ENCODE results near the gene NDST1.
A peak's percentile ranks its signal among the peaks of the same experiment; 100 is the strongest.

Gene NDST1

DNA sequence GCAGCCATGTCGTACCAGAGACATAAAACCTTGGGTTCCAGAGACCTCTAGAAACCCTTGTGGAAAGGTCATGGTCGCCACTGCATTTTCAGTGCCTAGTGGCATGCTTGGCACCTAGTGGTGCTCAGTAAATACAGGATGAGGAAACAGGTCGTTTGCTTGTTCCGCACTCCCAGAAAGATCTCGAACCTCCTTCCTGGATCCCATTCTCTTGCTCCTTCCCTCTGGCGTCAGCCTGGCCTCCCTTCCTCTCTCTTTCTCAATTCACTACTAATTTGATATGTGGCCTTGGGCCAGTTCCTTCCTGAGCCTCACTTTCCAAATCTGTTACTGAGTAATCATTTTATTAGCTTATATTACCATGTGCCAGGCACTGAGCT is 4.4 kb downstream of the NDST1 start:
- no peak for DNase-seq
- Histone ChIP-seq H2AFZ (ENCODE audit: low read depth, low read length) (no peak overlapping the region), H3K9ac (ENCODE audit: low read depth, low read length) (no peak overlapping the region), H3K36me3 (ENCODE audit: insufficient read depth, low read length) (no peaks in the 10 kb centered on the region), H3K4me3 (ENCODE audit: low read depth in 1 of 2, low read length in 2 of 2) (no peak overlapping the region), H3K4me1 (ENCODE audit: insufficient read depth, low read length) (no peaks in the 10 kb centered on the region), H3K27me3 (ENCODE audit: insufficient read depth, low read length, poor library complexity) (peaks cover 3% of the 10 kb centered on the region), H4K20me1 (ENCODE audit: insufficient read depth, low read length) (no peaks in the 10 kb centered on the region), H3K9me3 (ENCODE audit: insufficient read depth, low read length, severe bottlenecking) (no peaks in the 10 kb centered on the region), H3K27ac (ENCODE audit: low read length) (no peak overlapping the region), H3K79me2 (ENCODE audit: insufficient read depth, low read length) (no peaks in the 10 kb centered on the region), H3K4me2 (ENCODE audit: insufficient read depth, low read length) (no peak overlapping the region)
- TF ChIP-seq, protein P1, sequence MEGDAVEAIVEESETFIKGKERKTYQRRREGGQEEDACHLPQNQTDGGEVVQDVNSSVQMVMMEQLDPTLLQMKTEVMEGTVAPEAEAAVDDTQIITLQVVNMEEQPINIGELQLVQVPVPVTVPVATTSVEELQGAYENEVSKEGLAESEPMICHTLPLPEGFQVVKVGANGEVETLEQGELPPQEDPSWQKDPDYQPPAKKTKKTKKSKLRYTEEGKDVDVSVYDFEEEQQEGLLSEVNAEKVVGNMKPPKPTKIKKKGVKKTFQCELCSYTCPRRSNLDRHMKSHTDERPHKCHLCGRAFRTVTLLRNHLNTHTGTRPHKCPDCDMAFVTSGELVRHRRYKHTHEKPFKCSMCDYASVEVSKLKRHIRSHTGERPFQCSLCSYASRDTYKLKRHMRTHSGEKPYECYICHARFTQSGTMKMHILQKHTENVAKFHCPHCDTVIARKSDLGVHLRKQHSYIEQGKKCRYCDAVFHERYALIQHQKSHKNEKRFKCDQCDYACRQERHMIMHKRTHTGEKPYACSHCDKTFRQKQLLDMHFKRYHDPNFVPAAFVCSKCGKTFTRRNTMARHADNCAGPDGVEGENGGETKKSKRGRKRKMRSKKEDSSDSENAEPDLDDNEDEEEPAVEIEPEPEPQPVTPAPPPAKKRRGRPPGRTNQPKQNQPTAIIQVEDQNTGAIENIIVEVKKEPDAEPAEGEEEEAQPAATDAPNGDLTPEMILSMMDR (IDR thresholded peaks at IDR 0.05; ENCODE audit: borderline replicate concordance, extremely low read depth, low read length, poor library complexity, severe bottlenecking): no peak
- TF ChIP-seq EZH2 (IDR thresholded peaks at IDR 0.05; ENCODE audit: borderline replicate concordance, low read depth, low read length, severe bottlenecking): no peak
- ATAC-seq (ENCODE audit: insufficient read depth, low read depth): no peak

DNA sequence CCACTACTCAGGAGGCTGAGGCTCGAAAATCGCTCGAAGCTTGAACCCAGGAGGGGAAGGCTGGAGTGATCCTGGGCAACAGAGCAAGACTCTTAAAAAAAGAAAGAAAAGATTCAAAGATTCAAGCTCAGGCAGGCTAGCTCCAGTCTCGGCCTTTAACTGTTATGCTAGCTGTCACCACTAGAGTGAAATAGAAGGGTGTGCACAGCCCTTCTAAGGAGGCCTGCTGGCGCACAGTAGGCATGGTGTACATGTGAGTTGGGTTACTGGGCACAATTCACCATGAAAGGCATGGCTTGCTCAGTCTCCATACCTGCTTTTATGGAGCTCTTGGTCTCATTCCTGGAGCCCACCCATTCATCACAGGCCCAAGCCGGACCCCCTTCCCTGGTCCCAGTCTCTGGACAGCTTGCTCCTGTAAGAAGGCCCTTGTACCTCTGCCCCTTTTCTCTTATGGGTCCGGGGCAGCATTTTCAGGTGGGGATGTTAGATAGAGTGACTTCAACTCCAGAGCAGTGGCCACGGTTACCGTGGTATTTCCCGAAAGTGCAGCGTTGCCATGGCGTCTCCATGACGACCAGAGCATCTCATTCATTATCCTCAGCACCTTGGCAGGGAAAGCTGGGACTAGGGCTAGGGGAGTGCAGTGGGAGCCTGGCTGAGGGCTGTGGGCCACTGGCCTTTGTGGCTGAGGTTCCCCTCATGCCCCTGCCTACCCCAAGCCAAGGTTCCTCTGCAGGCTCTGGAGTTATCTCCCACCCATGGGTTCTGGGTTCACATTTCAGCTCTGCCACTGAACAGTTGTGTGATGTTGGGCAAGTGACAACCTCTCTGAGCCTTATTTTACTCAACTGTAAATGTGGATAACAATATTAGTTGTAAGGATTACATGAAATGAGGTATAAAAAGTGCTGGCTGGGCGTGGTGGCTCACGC is 5.7 kb downstream of the NDST1 start:
- Histone ChIP-seq H4K20me1 (ENCODE audit: insufficient read depth, low read length) (no peaks in the 10 kb centered on the region), H3K79me2 (ENCODE audit: insufficient read depth, low read length) (no peaks in the 10 kb centered on the region), H3K9me3 (ENCODE audit: insufficient read depth, low read length, severe bottlenecking) (no peaks in the 10 kb centered on the region), H3K27me3 (ENCODE audit: insufficient read depth, low read length, poor library complexity) (peaks cover 6% of the 10 kb centered on the region), H3K4me1 (ENCODE audit: insufficient read depth, low read length) (no peaks in the 10 kb centered on the region), H2AFZ (ENCODE audit: low read depth, low read length) (no peak overlapping the region), H3K4me3 (ENCODE audit: low read depth in 1 of 2, low read length in 2 of 2) (no peak overlapping the region), H3K27ac (ENCODE audit: low read length) (no peak overlapping the region), H3K9ac (ENCODE audit: low read depth, low read length) (no peak overlapping the region), H3K36me3 (ENCODE audit: insufficient read depth, low read length) (no peaks in the 10 kb centered on the region), H3K4me2 (ENCODE audit: insufficient read depth, low read length) (no peak overlapping the region)
- TF ChIP-seq, protein P1 (IDR thresholded peaks at IDR 0.05; ENCODE audit: borderline replicate concordance, extremely low read depth, low read length, poor library complexity, severe bottlenecking): peak; percentile 15
- TF ChIP-seq EZH2 (IDR thresholded peaks at IDR 0.05; ENCODE audit: borderline replicate concordance, low read depth, low read length, severe bottlenecking): no peak
- DNase-seq (no peak), ATAC-seq (ENCODE audit: insufficient read depth, low read depth) (no peak)

DNA sequence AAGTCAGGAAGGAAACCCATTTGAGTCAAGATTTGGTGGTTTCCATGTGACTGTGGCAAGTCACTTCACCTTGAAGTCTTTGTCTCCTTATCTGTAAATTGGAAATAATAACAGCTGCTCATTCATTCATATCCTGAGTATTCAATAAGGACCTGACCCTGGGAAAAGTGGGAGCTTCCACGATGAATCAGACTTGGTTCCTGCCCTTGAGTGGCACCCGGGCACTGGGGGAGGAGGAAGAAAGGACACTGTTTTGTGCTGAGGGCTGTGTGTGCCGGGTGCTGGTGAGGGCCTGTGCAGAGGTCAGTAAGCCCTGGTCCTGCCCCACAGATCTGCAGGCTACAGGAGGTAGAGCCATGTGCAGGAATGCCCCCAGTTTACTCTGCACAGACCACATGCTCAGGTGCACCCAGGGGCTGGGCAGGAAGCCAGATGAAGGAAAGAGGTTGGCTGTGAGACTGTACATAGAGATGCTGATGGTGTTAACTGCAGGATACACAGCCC is 6.8 kb downstream of the NDST1 start:
- Histone ChIP-seq H4K20me1 (ENCODE audit: insufficient read depth, low read length) (no peaks in the 10 kb centered on the region), H3K4me1 (ENCODE audit: insufficient read depth, low read length) (no peaks in the 10 kb centered on the region), H3K79me2 (ENCODE audit: insufficient read depth, low read length) (no peaks in the 10 kb centered on the region), H3K27me3 (ENCODE audit: insufficient read depth, low read length, poor library complexity) (peaks cover 6% of the 10 kb centered on the region), H3K4me2 (ENCODE audit: insufficient read depth, low read length) (no peak overlapping the region), H3K9me3 (ENCODE audit: insufficient read depth, low read length, severe bottlenecking) (no peaks in the 10 kb centered on the region), H3K9ac (ENCODE audit: low read depth, low read length) (no peak overlapping the region), H3K27ac (ENCODE audit: low read length) (no peak overlapping the region), H2AFZ (ENCODE audit: low read depth, low read length) (no peak overlapping the region), H3K4me3 (ENCODE audit: low read depth in 1 of 2, low read length in 2 of 2) (no peak overlapping the region), H3K36me3 (ENCODE audit: insufficient read depth, low read length) (no peaks in the 10 kb centered on the region)
- no peak for DNase-seq
- ATAC-seq (ENCODE audit: insufficient read depth, low read depth): no peak
- TF ChIP-seq, protein P1 (IDR thresholded peaks at IDR 0.05; ENCODE audit: borderline replicate concordance, extremely low read depth, low read length, poor library complexity, severe bottlenecking): no peak
- no peak for TF ChIP-seq EZH2 (IDR thresholded peaks at IDR 0.05; ENCODE audit: borderline replicate concordance, low read depth, low read length, severe bottlenecking)
